IMR-90 (cell line): ENCODE data around the gene PPP1R37.

Source experiments
- BHLHE40 ChIP-seq: fragments of 150-350 bp; IDR thresholded peaks from 2 replicates; pipeline ENCODE4 v1.6.1; 2016; ENCODE audit warnings: mild to moderate bottlenecking, low read depth, low read length
- CEBPB ChIP-seq: IDR thresholded peaks from 2 replicates; pipeline ENCODE4 v1.6.1; 2012; ENCODE audit warnings: low read depth, low read length, improper control_type of control experiment
- CTCF ChIP-seq: conservative IDR thresholded peaks from 2 replicates; pipeline ENCODE4 v1.5.1; 2012; ENCODE audit warnings: mild to moderate bottlenecking, low read depth, low read length, improper control_type of control experiment
- MAZ ChIP-seq: IDR thresholded peaks from 2 replicates; pipeline ENCODE4 v1.6.1; 2012; ENCODE audit warnings: low read depth, mild to moderate bottlenecking, low read length, improper control_type of control experiment, moderate library complexity, borderline replicate concordance
- MXI1 ChIP-seq: IDR thresholded peaks from 2 replicates; pipeline ENCODE4 v1.6.1; 2012; ENCODE audit warnings: low read depth, mild to moderate bottlenecking, low read length, moderate library complexity, borderline replicate concordance
- NFE2L2 ChIP-seq: fragments of 150-350 bp; IDR thresholded peaks from 2 replicates; pipeline ENCODE4 v1.6.1; 2016; ENCODE audit warnings: low read depth, mild to moderate bottlenecking, low read length
- POLR2A ChIP-seq: IDR thresholded peaks from 2 replicates; pipeline ENCODE4 v1.6.1; 2012; ENCODE audit warnings: mild to moderate bottlenecking, low read depth, low read length
- RAD21 ChIP-seq: IDR thresholded peaks from 2 replicates; pipeline ENCODE4 v1.6.1; 2012; ENCODE audit warnings: low read length, improper control_type of control experiment
- RCOR1 ChIP-seq: IDR thresholded peaks from 2 replicates; pipeline ENCODE4 v1.6.1; 2012; ENCODE audit warnings: mild to moderate bottlenecking, low read length, improper control_type of control experiment; ENCODE audit not compliant: insufficient replicate concordance
- SMC3 ChIP-seq: fragments of 150-350 bp; IDR thresholded peaks from 2 replicates; pipeline ENCODE4 v1.6.1; 2016; ENCODE audit warnings: low read depth, mild to moderate bottlenecking, antibody characterized with exemption, low read length, moderate library complexity

GRCh38 chr19:45075301-45076028 is 17.5 kb upstream of the PPP1R37 start:
- no peak for TF ChIP-seq POLR2A
- TF ChIP-seq BHLHE40 = no peak
- no peak for TF ChIP-seq RCOR1
- no peak for TF ChIP-seq CTCF
- TF ChIP-seq MXI1 = no peak
- no peak for TF ChIP-seq CEBPB
- TF ChIP-seq RAD21 = no peak
- TF ChIP-seq NFE2L2 = no peak
- TF ChIP-seq MAZ = no peak
- no peak for TF ChIP-seq SMC3
